ENCODE data around the gene C1orf210. TPM values are rescaled to one million over a fixed set of nuclear protein-coding genes. Genes with fewer than 3 reads are reported as not detected.

The C1orf210 gene
- total RNA-seq, 4 donors from 2014 or later: 4.3 to 20.9 (median 16.0) TPM

DNA sequence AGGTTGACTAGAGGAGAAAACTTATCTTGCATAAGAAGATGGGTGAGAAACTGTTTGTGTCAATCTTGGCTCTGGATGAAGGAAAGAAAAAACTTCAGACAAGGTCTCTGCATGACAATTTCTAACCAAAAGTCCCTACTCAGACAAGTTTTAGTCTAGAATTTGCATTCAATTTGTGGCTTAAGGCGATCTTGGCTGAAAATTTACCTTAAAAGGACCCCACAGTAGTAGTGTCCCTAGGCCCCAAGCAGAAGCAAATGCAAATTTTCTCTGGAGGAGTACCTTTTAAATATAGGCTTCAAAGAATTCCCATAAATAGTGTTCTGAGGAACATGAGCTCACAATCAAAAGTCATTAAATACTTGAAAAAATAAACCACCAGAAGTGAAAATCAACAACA, 33.2 kb downstream of the C1orf210 start:
- Histone ChIP-seq H3K27ac (no peak overlapping the region), H3K36me3 (no peaks in the 10 kb centered on the region), H3K9me3 (no peaks in the 10 kb centered on the region), H3K4me1 (no peaks in the 10 kb centered on the region), H3K4me3 (no peak overlapping the region), H3K27me3 (no peaks in the 10 kb centered on the region)
- TF ChIP-seq POLR2AphosphoS5 (IDR thresholded peaks at IDR 0.05) (no peak), POLR2A (IDR thresholded peaks at IDR 0.05) (no peak), EP300 (IDR thresholded peaks at IDR 0.05) (no peak)
- TF ChIP-seq, protein P1, sequence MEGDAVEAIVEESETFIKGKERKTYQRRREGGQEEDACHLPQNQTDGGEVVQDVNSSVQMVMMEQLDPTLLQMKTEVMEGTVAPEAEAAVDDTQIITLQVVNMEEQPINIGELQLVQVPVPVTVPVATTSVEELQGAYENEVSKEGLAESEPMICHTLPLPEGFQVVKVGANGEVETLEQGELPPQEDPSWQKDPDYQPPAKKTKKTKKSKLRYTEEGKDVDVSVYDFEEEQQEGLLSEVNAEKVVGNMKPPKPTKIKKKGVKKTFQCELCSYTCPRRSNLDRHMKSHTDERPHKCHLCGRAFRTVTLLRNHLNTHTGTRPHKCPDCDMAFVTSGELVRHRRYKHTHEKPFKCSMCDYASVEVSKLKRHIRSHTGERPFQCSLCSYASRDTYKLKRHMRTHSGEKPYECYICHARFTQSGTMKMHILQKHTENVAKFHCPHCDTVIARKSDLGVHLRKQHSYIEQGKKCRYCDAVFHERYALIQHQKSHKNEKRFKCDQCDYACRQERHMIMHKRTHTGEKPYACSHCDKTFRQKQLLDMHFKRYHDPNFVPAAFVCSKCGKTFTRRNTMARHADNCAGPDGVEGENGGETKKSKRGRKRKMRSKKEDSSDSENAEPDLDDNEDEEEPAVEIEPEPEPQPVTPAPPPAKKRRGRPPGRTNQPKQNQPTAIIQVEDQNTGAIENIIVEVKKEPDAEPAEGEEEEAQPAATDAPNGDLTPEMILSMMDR (IDR thresholded peaks at IDR 0.05): no peak
- 76% methylated on average over 1 of the region's 1 CpG for WGBS
- DNase-seq (ENCODE audit: low spot score in 2 of 2): no peak

DNA sequence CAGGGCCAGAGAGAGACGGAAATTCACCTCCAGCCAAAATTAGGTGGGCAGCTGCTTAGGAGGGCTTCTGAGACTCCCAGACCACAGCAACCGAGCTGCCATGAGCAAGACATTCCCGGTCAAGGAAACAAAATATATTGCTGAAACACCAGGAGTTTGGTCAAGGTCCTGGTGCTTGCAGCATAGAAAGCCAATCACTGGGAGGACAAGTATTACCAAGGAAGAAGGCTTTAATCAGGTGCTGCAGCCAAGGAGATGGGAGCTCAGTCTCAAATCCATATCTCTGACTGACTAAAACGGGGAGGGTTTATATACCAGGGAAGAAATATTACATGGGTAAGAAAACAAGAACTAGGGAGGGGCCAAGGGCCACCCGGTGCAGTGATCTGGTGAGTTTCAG, 34.4 kb downstream of the C1orf210 start:
- Histone ChIP-seq H3K4me1 (no peaks in the 10 kb centered on the region), H3K27ac (no peak overlapping the region), H3K4me3 (no peak overlapping the region), H3K27me3 (no peaks in the 10 kb centered on the region), H3K9me3 (no peaks in the 10 kb centered on the region), H3K36me3 (no peaks in the 10 kb centered on the region)
- WGBS: 93% methylated on average over 5 of the region's 5 CpGs
- no peak for DNase-seq (ENCODE audit: low spot score in 2 of 2)
- TF ChIP-seq, protein P1 (IDR thresholded peaks at IDR 0.05): no peak
- no peak for TF ChIP-seq POLR2A (IDR thresholded peaks at IDR 0.05)
- TF ChIP-seq POLR2AphosphoS5 (IDR thresholded peaks at IDR 0.05): no peak
- no peak for TF ChIP-seq EP300 (IDR thresholded peaks at IDR 0.05)

GRCh38 chr1:43250351-43250761, 35.0 kb downstream of the C1orf210 start:
- no peak for DNase-seq (ENCODE audit: low spot score in 2 of 2)
- WGBS: 75% methylated on average over 3 of the region's 3 CpGs

GRCh38 chr1:43247256-43247921, 38.0 kb downstream of the C1orf210 start:
- Histone ChIP-seq H3K4me3 (no peak overlapping the region), H3K27ac (no peak overlapping the region), H3K27me3 (no peaks in the 10 kb centered on the region), H3K4me1 (no peaks in the 10 kb centered on the region), H3K9me3 (no peaks in the 10 kb centered on the region), H3K36me3 (no peaks in the 10 kb centered on the region)
- no peak for DNase-seq (ENCODE audit: low spot score in 2 of 2)
- 80% methylated on average over 6 of the region's 6 CpGs for WGBS
- TF ChIP-seq, protein P1 (IDR thresholded peaks at IDR 0.05): no peak
- TF ChIP-seq POLR2AphosphoS5 (IDR thresholded peaks at IDR 0.05): no peak
- no peak for TF ChIP-seq POLR2A (IDR thresholded peaks at IDR 0.05)
- TF ChIP-seq EP300 (IDR thresholded peaks at IDR 0.05): no peak

More at GRCh38 chr1:43250351-43250761, 35.0 kb downstream of the C1orf210 start:
- no peak overlapping the region for H3K27ac ChIP-seq
- H3K9me3 ChIP-seq: no peaks in the 10 kb centered on the region
- TF ChIP-seq, protein P1 (IDR thresholded peaks at IDR 0.05): no peak
- TF ChIP-seq POLR2A (IDR thresholded peaks at IDR 0.05) (no peak), EP300 (IDR thresholded peaks at IDR 0.05) (no peak), POLR2AphosphoS5 (IDR thresholded peaks at IDR 0.05) (no peak)
- no peak overlapping the region for H3K4me3 ChIP-seq
- no peaks in the 10 kb centered on the region for H3K4me1 ChIP-seq
- H3K36me3 ChIP-seq: no peaks in the 10 kb centered on the region
- no peaks in the 10 kb centered on the region for H3K27me3 ChIP-seq

DNA sequence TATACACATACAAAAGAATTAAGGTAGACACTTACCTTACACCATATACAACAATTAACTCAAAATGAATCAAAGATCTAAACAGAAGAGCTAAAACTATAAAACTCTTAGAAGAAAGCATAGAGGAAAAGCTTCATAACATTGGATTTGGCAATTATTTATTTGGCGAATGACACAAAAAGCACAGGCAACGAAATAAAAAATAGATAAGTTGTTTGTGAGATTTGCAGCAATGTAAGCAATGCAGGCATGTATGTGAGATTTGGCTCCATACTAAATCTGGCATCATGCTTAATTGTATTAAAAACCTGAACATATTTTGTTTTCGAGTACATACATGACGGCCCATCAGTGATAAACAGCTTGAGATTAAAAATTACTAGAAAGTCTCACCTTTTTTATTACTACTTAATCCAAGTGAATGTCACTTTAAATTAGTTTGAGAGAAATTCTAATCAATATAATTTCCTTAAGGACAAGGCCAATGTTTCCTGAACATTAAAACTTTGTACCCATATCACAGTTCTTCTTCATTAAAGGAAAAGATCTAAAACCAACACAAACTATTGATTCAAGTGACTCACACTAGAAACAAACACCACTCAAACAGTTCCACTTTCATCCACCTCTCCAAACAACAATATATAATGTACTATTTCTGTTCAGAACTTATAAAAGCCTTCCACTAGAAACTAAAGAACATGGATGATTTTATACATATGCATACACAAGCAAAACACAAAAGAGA, 38.7 kb downstream of the C1orf210 start:
- DNase-seq (ENCODE audit: low spot score in 2 of 2): no peak
- H3K9me3 ChIP-seq: no peaks in the 10 kb centered on the region
- TF ChIP-seq POLR2AphosphoS5 (IDR thresholded peaks at IDR 0.05): no peak
- TF ChIP-seq, protein P1 (IDR thresholded peaks at IDR 0.05): no peak
- no peak for TF ChIP-seq POLR2A (IDR thresholded peaks at IDR 0.05)
- no peak for TF ChIP-seq EP300 (IDR thresholded peaks at IDR 0.05)
- no peaks in the 10 kb centered on the region for H3K27me3 ChIP-seq
- H3K4me1 ChIP-seq: no peaks in the 10 kb centered on the region
- no peaks in the 10 kb centered on the region for H3K36me3 ChIP-seq
- WGBS: 97% methylated on average over 4 of the region's 4 CpGs
- H3K27ac ChIP-seq: no peak overlapping the region
- H3K4me3 ChIP-seq: no peak overlapping the region

All from suprapubic skin (tissue), 4 donors.